NCI-H2227 (cell line): ENCODE measurements around the gene DCUN1D2.
A peak's percentile ranks its signal among the peaks of the same experiment; 100 is the strongest.
"Not testable (repeated sequence)": the region's sequence is repeated elsewhere in the genome, so short reads cannot be mapped to it uniquely, and the experiment has no call there.

Experiments used
- DNase-seq: peaks from one replicate; lab custom pipeline; 2025; ENCODE audit not compliant: unreplicated experiment; lab: John Stamatoyannopoulos, UW

Gene DCUN1D2

DNA sequence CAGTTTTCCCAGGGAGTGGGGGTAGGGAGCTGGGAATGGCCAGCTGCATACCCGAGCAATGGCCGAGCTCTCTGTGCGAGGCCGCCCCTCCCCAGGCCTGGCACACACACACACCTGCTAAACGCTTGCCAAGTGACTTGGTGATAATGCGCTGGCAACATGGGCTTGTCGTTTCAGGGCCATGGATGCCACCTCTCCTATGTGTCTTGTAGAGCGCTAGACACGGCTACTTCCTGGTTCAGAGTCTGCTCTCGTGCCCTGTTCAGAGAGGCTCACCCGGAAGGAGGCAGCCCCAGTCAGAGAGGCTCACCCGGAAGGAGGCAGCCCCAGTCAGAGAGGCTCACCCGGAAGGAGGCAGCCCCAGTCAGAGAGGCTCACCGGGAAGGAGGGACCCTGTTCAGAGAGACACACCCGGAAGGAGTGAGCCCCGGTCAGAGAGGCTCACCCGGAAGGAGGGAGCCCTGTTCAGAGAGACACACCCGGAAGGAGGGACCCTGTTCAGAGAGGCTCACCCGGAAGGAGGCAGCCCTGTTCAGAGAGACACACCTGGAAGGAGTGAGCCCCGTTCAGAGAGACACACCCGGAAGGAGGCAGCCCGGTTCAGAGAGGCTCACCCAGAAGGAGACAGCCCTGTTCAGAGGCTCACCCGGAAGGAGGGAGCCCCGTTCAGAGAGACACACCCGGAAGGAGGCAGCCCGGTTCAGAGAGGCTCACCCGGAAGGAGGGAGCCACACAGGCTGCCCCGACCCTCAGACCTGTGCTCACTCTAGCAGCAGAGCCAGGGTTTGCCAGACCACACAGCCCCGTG lies 41.4 kb downstream of the DCUN1D2 start:
- peak; percentile 92 for DNase-seq

DNA sequence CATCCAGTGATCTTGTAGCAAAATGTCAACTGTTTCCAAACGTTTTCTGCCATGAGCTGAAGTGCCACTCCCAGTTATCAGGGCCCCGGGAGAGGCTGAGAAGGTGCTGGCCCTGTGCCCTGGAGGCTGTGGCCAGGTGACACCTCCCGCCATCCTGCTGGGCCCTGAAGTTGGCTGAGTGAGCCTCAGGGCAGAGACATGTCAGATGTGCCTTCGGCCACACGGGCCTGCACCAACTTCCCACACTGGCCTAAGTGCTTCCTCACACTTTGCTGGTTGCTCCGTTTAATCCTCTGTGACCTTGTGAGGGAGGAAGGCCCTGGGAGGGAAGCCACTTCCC lies 42.0 kb downstream of the DCUN1D2 start:
- DNase-seq = no peak

DNA sequence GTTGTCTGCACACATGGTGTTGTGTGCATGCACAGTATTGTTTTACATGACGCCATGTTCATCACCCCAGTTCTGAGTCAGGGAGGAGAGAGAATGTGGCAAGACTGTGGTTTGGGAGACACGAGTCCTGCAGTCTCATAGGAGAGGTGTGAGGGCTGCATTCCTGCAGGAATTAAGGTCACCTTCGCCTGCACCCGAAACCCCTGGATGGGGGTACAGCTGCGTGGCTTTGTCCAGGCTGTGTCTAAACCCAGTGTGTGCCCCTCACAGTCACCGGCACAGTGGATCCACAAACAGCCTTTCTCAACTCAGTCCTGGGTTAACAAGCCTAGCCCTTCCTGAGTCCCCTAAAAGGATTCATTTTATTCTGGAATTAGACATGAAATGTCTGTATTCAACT lies 42.9 kb downstream of the DCUN1D2 start:
- no peak for DNase-seq

DNA sequence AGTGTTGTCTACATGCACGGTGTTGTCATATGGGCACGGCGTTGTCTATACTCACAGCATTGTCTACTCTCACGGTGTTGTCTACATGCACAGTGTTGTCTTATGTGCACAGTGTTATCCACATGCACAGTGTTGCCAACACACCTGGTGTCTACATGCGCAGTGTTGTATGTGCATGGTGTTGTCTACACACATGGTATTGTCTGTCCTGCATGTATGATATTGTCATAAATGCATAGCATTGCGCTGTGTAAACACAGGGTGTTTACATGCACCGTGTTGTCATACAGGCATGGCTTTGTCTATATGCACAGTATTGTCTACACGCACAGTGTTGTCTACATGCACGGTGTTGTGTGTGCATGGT lies 44.0 kb downstream of the DCUN1D2 start:
- DNase-seq = no peak

DNA sequence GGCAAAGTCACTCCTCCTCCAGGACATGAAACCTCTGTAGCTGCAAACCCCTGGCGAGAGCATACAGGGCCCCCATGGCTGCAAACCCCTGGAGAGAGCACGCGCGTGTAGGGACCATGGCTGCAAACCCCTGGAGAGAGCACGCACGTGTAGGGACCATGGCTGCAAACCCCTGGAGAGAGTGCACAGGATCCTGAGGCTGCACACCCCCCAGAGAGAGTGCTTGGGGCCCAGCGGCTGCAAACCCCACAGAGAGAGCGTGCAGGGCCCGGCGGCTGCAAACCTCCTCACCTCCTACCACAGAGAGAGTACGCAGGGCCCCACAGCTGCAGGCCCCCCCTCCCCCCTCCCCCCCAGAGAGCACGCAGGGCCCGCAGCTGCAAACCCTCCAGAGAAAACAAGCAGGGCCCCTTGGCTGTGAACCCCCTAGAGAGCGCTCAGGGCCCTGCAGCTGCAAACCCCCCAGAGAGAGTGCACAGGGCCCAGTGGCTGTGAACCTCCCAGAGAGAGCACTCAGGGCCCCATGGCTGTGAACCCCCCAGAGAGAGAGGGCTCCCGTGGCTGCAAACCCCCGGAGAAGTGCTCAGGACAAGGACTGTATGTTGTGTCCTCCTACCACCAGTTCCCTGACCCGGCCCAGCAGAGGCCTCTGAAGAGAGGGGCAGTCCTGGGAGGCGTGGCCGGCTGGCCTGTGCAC lies 44.6 kb downstream of the DCUN1D2 start:
- DNase-seq = no peak

DNA sequence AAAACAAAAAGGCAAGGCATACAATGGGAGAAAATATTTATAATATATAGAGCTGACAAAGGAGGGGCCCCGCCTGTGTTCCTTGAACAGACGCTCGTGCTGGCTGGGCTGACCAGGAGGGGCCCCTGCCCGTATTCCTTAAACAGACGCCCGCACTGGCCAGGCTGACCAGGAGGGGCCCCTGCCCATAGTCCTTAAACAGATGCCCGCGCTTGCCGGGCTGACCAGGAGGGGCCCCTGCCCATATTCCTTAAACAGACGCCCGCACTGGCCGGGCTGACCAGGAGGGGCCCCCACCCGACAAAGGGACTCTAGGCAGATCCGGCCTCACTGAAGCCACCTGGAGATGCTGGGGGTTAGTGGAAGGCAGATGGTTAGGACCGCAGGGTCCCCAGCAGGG lies 46.5 kb downstream of the DCUN1D2 start:
- no peak for DNase-seq

DNA sequence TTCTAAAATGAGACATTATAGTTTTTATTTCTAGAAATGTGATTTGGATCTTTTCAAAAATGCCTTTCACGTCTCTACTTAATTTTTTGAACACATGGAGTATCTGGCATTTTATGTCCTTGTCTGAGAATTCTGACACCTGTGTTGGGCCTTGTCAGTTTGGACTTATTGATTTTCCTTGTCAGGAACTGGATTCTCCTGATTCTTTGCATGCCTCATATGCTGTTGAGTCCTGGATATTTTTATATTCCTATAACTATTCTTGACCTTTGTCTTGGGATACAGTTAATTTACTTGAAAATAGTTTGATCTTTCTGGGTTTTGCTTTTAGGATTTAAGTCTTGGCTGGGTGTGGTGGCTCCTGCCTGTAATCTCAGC lies 47.5 kb downstream of the DCUN1D2 start:
- DNase-seq = no peak

DNA sequence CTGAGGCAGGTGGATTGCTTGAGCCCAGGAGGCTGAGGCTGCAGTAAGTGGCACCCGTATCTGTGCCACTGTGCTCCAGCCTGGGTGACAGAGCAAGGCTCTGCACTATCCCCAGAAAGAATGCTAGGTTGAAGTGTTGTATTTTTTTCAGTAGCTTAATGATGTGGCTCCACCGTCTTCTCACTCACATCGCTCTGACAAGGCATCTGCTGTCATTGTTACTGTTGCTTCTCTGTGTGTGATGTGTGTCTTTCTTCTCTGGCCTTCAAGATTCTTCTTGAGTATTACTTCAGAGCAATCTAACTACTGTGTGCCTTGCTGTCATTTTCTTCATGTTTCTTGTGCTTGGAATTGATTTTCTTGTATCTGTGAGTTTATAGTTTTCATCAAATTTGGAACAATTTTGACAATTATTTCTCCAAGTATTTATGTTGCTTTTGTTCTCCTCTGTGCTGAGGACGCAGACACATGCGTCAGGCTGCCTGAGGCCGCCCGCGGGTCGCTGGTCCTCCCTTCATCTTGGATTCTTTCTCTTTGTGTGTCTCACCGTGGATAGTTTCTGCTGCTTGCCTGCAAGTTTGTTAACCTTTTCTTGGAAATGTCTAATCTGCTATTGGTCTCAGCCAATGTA lies 48.0 kb downstream of the DCUN1D2 start:
- DNase-seq = no peak

DNA sequence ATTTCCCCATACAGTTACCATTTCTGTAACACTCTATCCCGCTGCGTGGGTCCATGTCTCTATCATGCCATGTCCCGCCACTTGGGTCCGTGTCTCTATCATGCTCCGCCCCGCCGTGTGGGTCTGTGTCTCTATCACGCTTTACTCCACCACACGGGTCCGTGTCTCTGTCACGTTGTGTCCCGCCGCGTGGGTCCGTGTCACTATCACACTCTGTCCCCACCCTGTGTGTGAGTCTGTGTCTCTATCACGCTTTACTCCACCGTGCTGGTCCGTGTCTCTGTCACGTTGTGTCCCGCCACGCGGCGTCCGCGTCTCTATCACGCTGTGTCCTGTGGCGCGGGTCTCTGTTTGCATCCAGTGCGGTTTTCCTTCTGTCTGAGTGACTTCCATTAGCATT lies 48.9 kb downstream of the DCUN1D2 start:
- no peak for DNase-seq

DNA sequence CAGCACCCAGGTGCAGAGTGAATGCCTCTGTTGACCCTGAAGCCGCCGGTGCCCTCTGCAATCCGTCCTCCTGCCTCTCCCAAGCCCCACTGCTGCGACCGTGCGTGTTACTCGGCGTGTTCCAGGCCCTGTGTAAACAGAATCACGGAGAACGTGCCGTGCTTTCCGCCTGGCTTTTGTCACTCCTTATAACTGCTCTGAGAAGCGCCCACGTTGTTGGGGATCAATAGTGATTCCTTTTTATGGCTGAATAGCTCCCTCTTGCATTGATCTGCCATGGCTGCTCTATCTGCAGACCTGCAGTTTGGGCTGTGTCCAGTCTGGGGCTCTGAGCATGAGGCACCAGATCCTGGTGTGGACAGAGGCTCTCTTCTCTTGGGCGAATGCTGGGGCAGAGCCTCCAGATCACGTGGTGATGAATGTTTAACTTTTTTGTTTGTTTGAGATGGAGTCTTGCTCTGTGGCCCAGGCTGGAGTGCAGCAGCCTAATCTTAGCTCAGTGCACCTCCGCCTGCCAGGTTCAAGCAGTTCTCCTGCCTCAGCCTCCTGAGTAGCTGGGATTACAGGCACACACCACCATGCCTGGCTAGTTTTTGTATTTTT lies 53.0 kb downstream of the DCUN1D2 start:
- no peak for DNase-seq

DNA sequence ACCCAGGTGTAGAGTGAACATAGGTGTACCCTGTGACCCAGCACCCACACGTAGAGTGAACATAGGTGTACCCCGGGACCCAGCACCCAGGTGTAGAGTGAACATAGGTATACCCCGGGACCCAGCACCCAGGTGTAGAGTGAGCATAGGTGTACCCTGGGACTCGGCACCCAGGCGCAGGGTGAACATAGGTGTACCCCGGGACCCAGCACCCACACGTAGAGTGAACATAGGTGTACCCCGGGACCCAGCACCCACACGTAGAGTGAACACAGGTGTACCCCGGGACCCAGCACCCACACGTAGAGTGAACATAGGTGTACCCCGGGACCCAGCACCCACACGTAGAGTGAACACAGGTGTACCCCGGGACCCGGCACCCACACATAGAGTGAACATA lies 53.6 kb downstream of the DCUN1D2 start:
- not testable (repeated sequence) for DNase-seq

DNA sequence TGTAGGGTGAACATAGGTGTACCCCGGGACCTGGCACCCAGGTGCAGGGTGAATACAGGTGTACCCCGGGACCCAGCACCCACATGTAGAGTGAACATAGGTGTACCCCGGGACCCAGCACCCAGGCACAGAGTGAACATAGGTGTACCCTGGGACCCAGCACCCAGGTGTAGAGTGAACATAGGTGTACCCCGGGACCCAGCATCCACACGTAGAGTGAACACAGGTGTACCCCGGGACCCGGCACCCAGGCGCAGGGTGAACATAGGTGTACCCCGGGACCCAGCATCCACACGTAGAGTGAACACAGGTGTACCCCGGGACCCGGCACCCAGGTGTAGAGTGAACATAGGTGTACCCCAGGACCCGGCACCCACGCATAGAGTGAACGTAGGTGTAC lies 54.6 kb downstream of the DCUN1D2 start:
- DNase-seq = not testable (repeated sequence)

DNA sequence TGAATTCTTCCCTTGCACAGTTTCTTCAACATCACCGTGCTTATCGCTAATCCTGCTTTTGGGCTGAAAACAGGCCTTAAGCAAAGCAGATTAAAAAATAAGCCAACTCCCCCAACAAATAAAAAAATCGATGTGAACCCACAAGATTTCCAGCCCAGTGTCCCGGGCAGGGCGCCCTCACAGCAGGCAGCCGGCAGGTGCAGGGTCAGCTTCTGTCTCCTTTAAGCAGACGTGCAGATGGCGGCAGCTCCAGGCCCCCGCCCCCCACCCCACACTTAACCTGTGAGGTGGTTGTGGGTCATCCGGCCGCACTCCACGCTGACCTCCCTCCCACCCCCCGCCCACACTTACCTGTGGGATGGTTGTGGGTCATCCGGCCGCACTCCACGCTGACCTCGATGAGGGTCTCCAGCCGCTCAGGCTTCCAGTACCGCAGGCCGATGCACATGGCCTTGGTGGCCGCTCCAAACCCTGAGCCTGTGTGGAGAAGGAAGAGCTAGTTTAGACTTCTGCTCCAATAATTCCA lies 57.1 kb downstream of the DCUN1D2 start:
- no peak for DNase-seq

DNA sequence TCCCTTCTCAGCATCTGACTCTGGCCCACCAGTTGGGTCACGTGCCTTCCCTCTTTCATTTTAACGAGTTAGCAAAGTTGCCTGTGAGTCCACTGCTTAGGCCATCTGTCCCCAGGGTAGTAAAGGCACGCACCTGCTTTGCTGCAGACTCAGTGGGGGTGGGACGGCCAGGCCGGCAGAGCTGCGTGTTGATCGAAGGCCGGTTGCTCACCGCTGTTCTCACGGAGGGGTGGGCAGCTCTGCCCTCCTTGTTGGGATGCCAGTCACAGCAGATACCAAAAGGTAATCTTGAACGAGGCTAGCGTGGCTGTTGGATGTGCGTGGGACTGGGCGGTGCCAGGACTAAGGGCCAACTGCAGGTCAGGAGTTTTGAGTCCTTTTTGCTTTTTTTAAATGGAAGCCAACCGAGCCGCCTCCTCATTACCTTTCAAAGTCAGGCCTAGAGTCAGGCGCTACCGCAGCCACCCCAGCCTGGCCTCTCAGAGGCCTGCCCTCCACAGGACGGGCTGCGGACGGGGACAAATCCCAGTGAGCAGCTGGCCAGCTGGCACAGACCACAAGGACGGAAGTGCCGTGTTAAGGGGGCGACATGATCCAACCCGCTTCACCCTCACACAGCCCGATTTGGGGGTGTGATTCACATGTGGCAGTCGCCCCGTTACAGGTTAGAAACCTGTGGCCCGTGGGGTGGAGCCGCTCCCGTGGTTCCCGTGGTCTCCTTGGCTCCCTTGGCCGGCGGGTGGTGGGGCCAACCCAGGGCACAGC lies 57.8 kb downstream of the DCUN1D2 start:
- DNase-seq = no peak

DNA sequence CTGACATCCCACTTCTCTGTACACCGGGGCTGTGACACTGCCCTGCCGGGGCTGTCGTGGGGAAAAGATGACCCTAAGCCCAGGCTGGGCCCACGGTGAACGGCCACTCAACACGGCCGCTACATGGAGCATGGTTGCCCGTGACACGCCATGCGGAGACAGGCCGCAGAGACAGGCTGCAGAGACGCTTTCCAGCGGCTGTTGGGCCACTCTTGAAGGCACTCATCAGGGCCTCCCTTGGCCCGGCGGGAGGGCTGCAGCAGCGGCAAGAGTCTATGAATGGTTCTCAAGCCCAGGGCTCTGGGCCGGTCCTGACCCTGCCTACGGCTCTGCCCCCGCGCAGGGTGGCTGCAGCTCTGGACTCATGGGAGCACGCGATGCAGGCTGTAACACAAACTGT lies 59.3 kb downstream of the DCUN1D2 start:
- DNase-seq = no peak

DNA sequence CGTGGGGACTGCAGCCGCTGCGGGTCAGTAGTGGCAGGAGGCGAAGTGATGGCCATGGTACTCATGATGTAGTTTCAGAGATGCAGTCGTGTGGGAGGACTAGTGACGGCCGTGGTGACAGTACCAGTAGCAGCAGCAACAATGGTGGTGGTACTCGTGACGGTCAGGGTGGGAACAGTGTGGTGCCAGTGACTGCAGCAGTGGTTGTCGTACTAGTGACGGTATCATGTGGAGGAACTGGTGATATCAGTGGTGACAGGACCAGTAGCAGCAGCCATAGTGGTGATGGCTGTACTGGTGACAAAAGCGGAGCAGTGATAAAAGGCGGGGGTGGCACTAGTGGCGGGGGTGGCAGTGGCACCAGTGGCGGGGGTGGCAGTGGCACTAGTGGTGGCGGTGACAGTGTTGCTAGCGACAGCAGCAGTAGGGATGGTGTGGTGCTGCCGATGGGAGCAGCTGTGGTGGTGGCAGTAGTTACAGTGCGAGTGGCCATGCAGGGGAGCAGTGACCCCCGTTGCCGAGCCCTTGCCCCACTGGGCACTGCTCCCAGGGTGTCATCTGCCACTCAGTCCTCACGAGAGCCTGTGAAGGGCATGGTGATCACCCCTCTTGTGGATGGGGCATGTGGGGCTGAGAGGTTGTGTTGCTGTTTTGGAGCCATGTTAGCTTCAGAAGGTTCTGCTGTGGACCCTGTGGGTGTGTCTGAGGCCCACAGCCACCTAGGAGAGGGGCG lies 60.0 kb downstream of the DCUN1D2 start:
- DNase-seq = no peak

DNA sequence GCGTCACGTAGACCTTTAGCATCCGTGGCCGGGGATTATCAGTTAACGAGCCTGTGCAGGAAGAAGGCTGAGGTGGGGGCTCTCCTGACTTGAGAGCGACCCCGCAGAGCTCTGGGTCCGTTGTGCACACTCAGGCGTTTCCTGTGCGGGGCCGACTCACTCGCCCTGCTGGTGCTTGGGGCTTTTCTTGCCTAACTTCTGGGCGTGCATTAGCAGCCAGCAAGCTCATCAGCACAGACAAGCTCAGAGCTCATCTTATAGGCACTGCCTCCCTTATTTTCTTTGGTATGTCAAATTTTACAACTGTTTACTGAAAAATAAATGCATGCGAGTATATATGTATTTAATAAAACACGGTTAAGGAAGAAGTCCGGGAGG lies 60.9 kb downstream of the DCUN1D2 start:
- no peak for DNase-seq

DNA sequence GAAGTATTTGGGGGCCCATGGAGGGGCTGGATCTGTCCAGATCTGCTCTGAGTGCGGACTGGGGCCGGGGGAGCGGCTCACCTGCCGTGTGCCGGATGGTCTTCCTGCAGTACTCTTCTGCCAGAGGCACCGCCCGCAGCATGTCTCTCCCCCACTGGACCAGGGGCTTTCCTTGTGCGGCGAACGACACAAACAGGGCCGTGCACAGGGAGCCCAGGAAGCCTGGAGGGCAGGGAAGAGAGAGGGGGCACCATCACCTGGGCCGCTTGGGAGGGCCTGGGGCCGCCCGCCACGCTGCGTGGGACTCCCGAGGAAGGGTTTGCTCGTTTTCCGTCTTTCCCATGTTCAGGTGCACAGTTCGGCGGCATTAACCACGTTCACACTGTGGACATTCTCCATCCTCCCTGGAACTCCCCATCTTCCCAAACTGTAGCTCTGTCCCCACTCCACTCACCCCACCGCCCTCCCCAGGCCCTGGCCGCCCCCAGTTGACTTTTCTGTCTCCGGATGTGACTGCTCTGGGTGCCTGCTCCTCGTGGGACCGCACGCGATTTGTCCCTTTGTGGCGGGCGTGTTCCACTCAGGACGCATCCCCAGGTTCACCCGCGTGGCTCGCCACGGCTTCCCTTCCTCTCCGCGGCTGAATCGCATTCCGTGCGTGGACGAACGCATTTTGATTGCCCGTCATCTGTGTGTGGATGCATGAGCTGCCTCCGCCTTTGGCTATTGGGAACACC lies 61.5 kb downstream of the DCUN1D2 start:
- no peak for DNase-seq

DNA sequence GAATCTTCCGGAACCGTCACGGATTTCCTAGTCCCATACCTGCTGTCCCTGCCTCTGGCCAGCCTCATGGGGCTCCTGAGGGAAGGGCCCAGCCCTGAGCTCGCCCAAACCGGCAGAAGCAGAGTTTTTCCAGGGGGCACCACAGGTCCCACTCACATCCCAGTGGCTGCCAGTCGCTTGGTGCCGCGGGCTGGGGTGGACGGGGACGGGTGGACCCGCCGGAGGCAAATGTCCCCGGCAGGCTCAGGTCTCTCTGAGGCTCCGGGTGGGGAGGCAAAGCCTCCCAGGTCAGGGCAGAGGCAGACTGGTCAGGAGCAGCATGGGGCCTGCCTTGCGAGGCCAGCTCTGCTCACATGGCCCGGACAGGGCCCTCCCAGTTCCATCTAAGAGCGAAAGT lies 62.0 kb downstream of the DCUN1D2 start:
- DNase-seq = no peak
